SU-DHL-6 (cell line): Measurements from ENCODE around the gene HUS1B.

Experiments used
- H2AFZ ChIP-seq: fragments of 200-600 bp; sonication (generic); 2 replicates; pipeline ENCODE4 v1.6.1; 2014; ENCODE audit warnings: low read depth, mild to moderate bottlenecking, moderate library complexity, mixed read lengths, antibody characterized with exemption, low read length; ENCODE audit not compliant: severe bottlenecking
- H3F3A ChIP-seq: fragments of 200-600 bp; shearing (Covaris generic); 2 replicates; pipeline ENCODE4 v1.6.0; 2016; ENCODE audit warnings: antibody characterized with exemption, mild to moderate bottlenecking; ENCODE audit not compliant: insufficient read depth
- H3K27ac ChIP-seq: fragments of 200-600 bp; sonication (generic); 2 replicates; pipeline ENCODE4 v1.5.1; 2016; ENCODE audit warnings: low read depth, mild to moderate bottlenecking, low read length, moderate library complexity, mixed read lengths
- H3K27me3 ChIP-seq: fragments of 200-600 bp; sonication (generic), shearing (Covaris generic); 2 replicates; pipeline ENCODE4 v1.6.0; 2014; ENCODE audit warnings: mild to moderate bottlenecking, low read length
- H3K36me3 ChIP-seq: fragments of 200-600 bp; sonication (generic); 2 replicates; pipeline ENCODE4 v1.6.1; 2014; ENCODE audit warnings: mild to moderate bottlenecking, low read length, mixed read lengths
- H3K4me2 ChIP-seq: fragments of 300-600, 200-600 bp; shearing (Covaris generic), sonication (generic); 2 replicates; pipeline ENCODE4 v1.6.0; 2014; ENCODE audit warnings: low read length, low read depth, mild to moderate bottlenecking; ENCODE audit not compliant: poor library complexity, severe bottlenecking
- H3K4me3 ChIP-seq: fragments of 200-600 bp; sonication (generic); 2 replicates; pipeline ENCODE4 v1.5.1; 2014; ENCODE audit warnings: antibody characterized with exemption, low read length, mild to moderate bottlenecking, mixed read lengths; ENCODE audit not compliant: insufficient read depth, poor library complexity, severe bottlenecking
- H3K79me2 ChIP-seq: fragments of 200-600 bp; sonication (generic); 2 replicates; pipeline ENCODE4 v1.6.1; 2014; ENCODE audit warnings: mild to moderate bottlenecking, low read length, moderate library complexity; ENCODE audit not compliant: insufficient read depth
- H3K9ac ChIP-seq: fragments of 200-600 bp; sonication (generic); 2 replicates; pipeline ENCODE4 v1.7.0; 2014; ENCODE audit warnings: mild to moderate bottlenecking, low read length
- H3K9me2 ChIP-seq: fragments of 200-600 bp; sonication (generic); replicated peaks from 2 replicates; pipeline ENCODE4 v1.6.1; 2014; ENCODE audit warnings: low read length; ENCODE audit not compliant: insufficient read depth
- H3K9me3 ChIP-seq: fragments of 200-600 bp; sonication (generic); 2 replicates; pipeline ENCODE4 v1.6.1; 2014; ENCODE audit warnings: low read length, mixed read lengths; ENCODE audit not compliant: insufficient read depth
- H4K20me1 ChIP-seq: fragments of 200-600 bp; sonication (generic); 2 replicates; pipeline ENCODE4 v1.6.1; 2014; ENCODE audit warnings: low read depth, mild to moderate bottlenecking, antibody characterized with exemption, low read length, moderate library complexity, mixed read lengths
- CTCF ChIP-seq: fragments of 200-600 bp; sonication (generic); IDR thresholded peaks from one replicate; pipeline ENCODE4 v1.5.1; 2017; ENCODE audit warnings: antibody characterized with exemption, mild to moderate bottlenecking, low read length, moderate library complexity; ENCODE audit not compliant: insufficient read depth, poor library complexity, severe bottlenecking
- EZH2phosphoT487 ChIP-seq: fragments of 200-600 bp; sonication (generic), shearing (Covaris generic); conservative IDR thresholded peaks from 2 replicates; pipeline ENCODE4 v1.6.1; 2018; ENCODE audit warnings: mild to moderate bottlenecking, antibody characterized with exemption, low read length, moderate library complexity, mixed read lengths

HUS1B gene

GRCh38 chr6:621931-622330 lies 35.0 kb downstream of the HUS1B start:
- Histone ChIP-seq H3K9me3 (no peaks in the 10 kb centered on the region), H3F3A (no peaks in the 10 kb centered on the region), H3K9ac (no peak overlapping the region), H2AFZ (no peak overlapping the region), H3K27me3 (no peaks in the 10 kb centered on the region), H3K36me3 (no peaks in the 10 kb centered on the region), H3K4me3 (no peak overlapping the region), H3K9me2 (no peaks in the 10 kb centered on the region), H3K27ac (no peak overlapping the region), H3K4me2 (no peak overlapping the region), H4K20me1 (peaks cover 3% of the 10 kb centered on the region; the same call in 1 of the 2 replicates), H3K79me2 (no peaks in the 10 kb centered on the region)
- TF ChIP-seq CTCF: no peak
- no peak for TF ChIP-seq EZH2phosphoT487

- no peaks in the 10 kb centered on the region for H3K9me2 ChIP-seq
These were observed 36.0 kb downstream of the HUS1B start for GRCh38 chr6:620950-621349.

GRCh38 chr6:620166-620565 lies 36.7 kb downstream of the HUS1B start:
- no peaks in the 10 kb centered on the region for H3K9me3 ChIP-seq
- no peaks in the 10 kb centered on the region for H3K36me3 ChIP-seq
- H3F3A ChIP-seq: no peaks in the 10 kb centered on the region
- H3K27me3 ChIP-seq: no peaks in the 10 kb centered on the region
- H2AFZ ChIP-seq: no peak overlapping the region
- no peak overlapping the region for H3K9ac ChIP-seq
- H3K27ac ChIP-seq: no peak overlapping the region
- H3K9me2 ChIP-seq: no peaks in the 10 kb centered on the region
- no peaks in the 10 kb centered on the region for H3K79me2 ChIP-seq
- no peak for TF ChIP-seq CTCF
- no peak for TF ChIP-seq EZH2phosphoT487
- H3K4me3 ChIP-seq: no peak overlapping the region
- H4K20me1 ChIP-seq: peaks cover 3% of the 10 kb centered on the region; the same call in 1 of the 2 replicates
- H3K4me2 ChIP-seq: no peak overlapping the region

More at GRCh38 chr6:620950-621349, 36.0 kb downstream of the HUS1B start:
- Histone ChIP-seq H3K4me2 (no peak overlapping the region), H3K9ac (no peak overlapping the region), H3K4me3 (no peak overlapping the region), H3K9me3 (no peaks in the 10 kb centered on the region), H3K79me2 (no peaks in the 10 kb centered on the region), H3K27me3 (no peaks in the 10 kb centered on the region), H3F3A (no peaks in the 10 kb centered on the region), H4K20me1 (peaks cover 3% of the 10 kb centered on the region; the same call in 1 of the 2 replicates), H3K27ac (no peak overlapping the region), H3K36me3 (no peaks in the 10 kb centered on the region), H2AFZ (no peak overlapping the region)
- TF ChIP-seq EZH2phosphoT487 (no peak), CTCF (no peak)
